ENCODE results near the gene RMI1.

DNA sequence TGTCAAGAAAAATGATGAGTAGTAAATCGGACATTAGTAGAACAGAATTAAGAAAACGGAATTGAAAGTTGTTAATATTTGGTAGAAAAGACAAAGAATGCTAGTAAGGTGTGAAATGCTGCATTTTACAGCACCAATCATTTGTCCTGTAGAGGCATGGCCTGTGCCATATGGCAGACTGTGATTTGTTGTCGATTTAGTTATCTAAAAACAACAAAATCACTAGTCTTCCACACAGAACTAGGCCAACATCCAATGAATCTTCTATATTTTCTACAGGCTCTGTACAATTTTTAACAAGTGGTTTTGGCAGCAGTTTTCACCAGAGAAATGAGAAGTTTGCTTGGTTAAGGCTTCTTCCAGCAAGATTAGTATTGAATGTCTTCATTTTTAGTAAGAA lies 11.0 kb upstream of the RMI1 start:
- TF ChIP-seq CTCF (IDR thresholded peaks at IDR 0.05) (no peak), POLR2A (IDR thresholded peaks at IDR 0.05) (no peak), POLR2AphosphoS5 (IDR thresholded peaks at IDR 0.05) (no peak)

Data from stomach (tissue), 4 donors.